Stimulated activated CD4-positive, alpha-beta T cell treated with anti-CD3 and anti-CD28 coated beads, TNF-alpha, amount 100 ng/mL, for 1 hour (primary cell): ENCODE measurements around the gene USP14.

Experiments used
- DNase-seq, 3 donors: peaks; one replicate each; pipeline ENCODE4 v3.0.0-alpha.2; 2020; ENCODE audit warnings: low read depth in 3 of 3, low spot score in 1 of 3

USP14 gene

DNA sequence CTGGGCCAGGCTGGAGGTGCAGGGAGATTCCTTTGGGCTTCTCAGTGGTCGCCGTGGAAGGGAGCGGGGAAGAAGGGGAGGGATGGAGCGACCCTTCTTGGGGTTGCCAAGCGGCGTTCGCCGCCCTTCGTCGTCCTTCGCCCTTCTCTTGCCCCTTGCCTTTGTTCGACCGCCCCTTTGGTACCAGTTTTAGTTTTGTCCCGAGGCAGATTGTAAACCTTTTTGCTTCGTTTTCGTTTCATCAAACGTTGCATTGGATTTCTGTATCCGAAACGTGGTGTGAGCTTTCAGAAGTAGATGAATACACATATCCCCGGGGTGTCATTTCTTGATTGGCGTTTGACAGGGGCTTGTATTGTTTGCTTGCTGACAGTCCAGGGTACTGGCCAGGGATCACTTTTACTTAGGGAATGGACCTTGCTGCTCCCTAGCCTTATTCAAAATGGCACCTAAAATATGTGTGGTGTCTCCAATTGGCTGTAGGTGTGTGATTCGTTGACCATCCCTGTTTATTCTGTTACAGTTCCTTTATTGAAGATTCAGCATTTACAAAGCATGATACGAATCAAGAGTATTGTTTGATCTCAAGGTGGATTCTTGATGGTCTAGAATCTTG, 788 bp downstream of the USP14 start:
- no peak for DNase-seq

DNA sequence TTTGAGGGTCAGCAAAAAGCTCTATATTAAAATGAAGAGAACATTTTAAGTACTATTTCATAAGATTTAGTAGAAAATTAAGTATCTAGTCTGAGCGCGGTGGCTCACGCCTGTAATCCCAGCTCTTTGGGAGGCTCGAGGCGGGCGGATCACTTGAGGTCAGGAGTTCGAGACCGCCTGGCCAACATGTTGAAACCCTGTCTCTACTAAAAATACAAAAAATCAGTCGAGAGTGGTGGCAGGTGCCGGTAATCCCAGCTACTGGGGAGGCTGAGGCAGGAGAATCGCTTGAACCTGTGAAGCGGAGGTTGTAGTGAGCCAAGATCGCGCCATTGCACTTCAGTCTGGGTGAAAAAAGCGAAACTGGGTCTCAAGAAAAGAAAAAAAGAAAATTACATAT, 1.6 kb downstream of the USP14 start:
- no peak for DNase-seq

DNA sequence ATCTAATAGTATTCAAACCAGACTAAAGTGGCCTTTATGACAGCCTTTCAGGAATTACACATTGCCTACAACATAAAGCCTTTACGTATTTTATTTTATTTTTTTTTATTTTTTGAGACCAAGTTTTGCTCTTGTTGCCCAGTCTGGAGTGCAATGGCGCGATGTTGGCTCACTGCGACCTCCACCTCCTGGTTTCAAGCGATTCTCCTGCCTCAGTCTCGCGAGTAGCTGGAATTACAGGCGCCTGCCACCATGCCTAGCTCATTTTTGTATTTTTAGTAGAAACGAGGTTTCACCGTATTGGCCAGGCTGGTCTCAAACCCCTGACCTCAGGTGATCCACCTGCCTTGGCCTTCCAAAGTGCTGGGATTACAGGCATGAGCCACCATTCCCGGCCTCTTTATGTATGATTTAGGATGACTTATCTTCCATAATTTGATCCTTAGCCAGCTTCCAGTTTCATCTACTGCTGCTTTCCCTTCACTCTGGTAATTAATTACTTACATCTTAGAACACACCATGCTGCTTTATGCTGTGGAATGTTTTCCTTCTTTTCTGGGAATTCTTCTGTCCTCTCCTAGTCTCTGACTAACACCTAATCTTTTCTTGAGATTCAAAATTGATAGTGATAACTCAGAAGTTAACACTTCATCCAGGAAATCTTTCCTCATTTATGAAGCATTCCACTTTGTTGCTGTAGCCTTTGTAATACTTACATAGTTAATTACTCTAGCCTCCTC, 2.6 kb downstream of the USP14 start:
- no peak for DNase-seq

DNA sequence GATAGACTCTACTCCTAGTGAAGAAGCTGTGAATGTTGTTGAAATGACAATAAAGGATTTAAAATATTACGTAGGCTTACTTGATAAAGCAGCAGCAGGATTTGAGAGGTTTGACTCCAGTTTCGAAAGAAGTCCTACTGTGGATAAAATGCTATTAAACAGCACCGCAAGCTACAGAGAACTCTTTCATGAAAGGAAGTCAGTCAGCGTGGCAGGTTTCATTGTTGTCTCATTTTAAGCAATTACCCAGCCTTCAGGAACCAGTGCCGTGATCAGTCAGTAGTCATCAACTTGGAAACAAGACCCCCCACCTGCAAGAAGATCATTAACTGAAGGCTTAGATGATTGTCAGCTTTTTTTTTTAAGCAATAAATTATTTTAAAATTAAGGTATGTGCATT, 14.0 kb downstream of the USP14 start:
- no peak for DNase-seq

DNA sequence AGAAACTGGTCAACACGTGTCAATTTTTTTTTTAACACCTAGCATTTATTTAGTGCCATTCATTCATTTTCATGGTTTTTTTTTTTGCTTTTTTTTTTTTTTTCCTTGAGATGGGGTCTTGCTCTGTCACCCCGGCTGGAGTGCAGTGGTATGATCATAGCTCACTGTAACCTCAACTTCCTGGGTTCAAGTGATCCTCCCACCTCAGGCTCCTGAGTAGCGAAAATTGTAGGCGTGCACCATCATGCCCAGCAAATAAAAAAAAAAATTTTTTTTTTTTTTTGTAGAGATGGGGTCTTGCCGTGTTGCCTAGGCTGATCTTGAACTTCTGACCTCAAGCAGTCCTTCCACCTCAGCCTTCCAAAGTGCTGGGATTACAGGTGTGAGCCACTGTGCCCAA, 21.1 kb downstream of the USP14 start:
- DNase-seq = no peak

DNA sequence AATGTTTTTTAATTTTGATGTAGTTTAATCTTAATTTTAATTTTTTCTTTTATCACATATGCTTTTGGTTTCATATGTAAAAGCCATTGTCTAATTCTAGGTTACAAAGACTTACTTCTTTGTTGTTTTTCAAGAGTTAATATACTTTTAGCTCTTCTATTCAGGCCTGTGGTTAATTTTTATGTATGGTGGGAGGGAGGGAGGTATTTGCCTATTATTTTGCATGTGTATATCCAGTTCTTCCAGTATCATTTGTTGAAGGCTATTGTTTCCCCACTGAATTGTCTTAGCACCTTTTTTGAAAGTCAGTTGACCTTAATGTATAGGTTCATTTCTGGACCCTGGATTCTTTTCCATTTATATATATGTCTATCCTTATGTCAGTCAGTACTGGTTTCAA, 23.4 kb downstream of the USP14 start:
- no peak for DNase-seq

DNA sequence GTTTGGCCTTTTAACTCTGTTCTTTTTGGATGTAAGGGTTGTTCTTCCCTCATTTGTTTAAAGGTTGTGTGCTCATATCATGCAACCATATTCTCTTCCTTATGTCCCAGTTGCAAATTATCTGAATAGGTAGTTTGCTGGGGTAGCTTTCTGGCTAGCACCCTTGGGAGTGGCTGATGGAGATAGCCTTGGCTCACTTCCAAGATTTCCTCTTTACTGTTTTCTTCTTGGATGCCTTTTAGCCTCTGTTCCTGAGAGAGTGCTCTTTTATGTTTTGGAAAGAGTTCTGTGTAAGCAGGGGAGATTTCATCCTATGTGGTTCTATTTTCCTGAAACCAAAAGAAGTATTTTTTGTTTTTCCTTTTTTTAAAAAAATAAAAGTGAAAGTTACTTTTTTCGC, 25.4 kb downstream of the USP14 start:
- DNase-seq = no peak

DNA sequence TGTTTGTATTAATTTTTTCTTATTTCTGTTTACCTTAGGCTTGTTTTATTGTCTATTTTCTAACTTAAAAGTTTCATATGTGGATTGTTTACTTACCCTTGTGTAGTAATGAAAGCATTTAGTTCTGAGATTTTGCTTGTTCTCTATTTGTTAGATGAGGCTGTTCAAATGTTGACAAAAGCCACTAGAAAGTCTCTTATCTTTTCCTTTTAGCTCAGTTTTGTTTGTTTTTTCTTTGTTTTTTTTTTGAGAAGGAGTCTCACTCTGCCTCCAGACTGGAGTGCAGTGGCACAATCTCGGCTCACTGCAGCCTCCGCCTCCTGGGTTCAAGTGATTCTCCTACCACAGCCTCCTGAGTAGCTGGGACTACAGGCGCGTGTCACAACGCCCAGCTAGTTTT, 30.9 kb downstream of the USP14 start:
- DNase-seq = no peak

DNA sequence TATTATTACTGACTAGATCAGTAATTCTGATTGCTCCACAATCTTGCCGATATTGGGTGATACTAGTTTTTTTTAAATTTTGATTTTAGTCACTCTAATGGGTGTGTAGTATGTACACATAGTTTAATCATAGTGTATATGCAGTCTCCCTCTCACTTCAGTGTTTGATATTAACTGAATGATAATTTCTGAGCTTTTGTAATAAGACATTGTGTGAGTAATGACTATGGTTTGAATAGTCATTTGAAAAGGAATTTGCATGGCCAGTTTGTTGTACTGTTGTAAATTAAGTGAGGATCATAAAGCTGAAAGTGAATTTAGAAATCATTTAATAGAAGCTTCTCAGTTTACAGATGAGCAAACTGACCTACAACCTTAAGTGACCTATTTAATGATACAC, 33.4 kb downstream of the USP14 start:
- DNase-seq = no peak

DNA sequence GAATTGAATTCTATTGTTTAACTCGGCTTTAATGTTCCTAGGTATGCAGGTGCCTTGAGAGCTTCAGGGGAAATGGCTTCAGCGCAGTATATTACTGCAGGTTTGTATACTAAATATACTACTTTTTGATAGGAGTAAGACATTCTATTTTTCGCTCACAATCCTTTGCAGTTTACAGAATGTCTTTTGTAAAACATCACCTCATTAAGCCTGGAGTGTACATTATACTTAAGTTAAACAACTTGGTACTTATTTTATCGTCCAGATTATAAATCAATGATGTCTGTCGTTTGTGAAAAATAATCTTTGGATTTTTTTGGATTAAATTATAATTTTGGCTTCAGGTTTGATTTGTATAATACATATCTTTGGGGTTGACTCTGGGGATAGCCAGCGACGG, 34.4 kb downstream of the USP14 start:
- no peak for DNase-seq

DNA sequence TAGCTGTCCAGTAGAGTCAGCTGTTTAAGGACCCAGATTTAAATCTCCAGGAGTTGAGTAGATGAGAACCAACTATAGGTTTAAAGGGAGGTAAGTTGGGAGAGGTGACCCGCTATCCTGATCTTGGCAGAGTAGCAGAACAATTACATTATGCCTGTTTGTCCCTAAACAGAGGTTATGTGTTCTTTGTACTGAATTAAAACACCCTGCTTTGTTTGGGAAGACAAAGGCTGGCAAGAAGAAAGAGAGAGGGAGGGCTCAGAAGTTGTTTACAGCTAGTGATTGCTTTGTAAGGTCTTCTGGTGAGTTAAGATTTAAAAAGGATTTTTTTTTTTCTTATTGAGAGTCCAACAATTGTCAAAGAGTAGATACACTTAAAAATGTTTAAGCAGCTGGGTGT, 37.3 kb downstream of the USP14 start:
- no peak for DNase-seq

DNA sequence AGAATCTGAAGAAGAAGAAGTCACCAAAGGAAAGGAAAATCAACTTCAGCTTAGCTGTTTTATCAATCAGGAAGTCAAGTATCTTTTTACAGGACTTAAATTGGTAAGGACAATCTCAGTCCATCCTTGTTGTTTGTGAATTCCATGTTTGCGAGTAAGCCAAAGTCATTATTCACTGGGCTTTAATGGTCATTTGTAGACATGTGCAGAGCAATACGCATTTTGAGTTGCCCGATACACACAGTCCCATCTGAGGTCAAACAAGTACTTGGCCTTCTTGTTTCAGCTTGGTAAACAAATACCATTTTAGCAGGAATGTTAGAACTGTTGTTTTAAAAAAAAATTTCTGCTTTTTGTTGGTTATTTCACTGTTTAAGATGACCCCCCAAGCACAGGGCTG, 40.9 kb downstream of the USP14 start:
- DNase-seq = no peak

DNA sequence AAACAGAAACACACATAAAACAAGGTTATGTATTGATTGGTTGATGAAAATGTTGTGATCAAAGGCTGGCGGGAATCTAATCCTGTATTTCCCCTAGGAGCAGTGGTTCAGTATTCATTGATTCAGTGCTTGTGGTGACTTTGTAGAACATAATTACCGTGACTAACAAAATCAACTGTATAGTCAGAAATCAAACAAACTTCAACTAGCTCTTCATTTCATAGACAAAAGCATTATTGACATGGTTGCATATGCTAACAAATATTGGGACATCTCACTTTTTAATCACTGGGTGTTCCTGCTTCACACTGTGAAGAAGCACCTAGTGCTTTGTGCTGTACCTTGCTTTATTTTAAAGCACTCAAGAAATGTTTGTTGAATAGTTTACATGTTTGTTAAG, 41.4 kb downstream of the USP14 start:
- no peak for DNase-seq

DNA sequence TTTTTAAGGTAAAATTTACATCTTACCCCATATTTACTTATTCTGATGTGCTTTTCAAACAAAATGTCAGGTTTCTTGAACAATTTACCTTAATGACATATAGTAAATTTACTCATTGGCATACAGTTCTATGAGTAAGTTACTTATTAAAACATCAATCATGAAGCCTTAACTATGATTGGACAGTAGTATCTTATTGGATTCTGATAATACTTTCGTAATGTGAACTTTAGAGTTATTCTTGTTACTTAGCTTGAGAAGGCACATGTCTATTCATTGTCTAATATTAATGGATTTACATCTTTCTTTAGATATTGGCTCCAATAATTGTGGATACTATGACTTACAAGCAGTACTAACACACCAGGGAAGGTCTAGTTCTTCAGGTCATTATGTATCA, 51.7 kb downstream of the USP14 start:
- DNase-seq = no peak

DNA sequence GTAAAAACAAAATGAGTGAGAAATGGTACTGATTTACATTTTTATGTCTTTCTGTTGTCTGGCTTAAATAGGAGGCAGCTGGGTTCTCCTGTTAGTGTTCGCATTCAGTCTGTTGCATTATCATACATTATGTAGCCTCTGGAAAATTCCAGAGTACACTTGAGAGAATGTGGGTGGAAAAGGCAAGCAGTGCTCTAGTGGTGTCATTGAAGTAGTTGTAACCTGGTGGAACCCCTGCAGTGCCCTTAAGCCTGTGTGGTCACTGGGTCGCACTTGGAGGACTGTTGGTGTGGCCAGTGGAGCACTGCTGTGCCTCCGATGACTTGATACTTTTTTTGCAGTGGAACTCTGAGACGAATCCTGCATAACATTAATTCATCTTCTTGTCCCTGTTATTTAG, 52.4 kb downstream of the USP14 start:
- DNase-seq = no peak

DNA sequence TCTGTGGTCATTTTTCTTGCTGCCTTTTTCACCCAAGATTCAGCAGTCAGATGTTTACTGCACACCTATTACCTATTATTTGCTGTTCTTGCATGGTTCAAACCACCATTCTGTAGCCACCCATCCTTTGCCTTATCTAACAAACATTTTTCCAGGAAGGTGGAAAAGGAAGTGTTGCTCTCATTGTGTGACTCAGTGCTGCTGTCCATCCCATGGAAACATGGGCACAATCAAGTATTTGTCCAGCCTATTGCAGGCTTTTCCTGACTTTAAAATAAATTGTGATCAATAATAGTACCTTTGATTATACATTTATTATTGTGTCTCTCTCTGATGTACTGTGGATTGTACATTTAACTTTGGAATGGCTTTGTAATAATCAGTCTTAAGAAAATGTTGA, 53.2 kb downstream of the USP14 start:
- DNase-seq = no peak

DNA sequence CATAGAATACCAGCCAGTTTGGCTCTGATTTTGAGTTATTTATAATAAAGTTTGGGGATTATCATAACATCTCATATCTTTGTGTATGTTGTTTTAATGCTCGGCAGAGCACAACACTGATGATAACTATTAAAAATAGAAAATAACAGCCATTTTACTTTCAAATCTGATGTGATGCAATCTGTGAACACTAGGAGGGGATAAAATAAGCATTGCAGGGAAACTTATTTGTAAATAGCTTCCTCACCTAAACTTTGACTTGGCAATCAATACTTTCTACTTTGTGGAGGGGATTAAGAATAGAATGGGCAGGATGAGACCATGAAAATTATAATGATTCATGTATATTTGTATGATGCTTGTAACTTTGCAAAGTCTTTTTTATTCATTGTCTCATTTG, 54.4 kb downstream of the USP14 start:
- no peak for DNase-seq

DNA sequence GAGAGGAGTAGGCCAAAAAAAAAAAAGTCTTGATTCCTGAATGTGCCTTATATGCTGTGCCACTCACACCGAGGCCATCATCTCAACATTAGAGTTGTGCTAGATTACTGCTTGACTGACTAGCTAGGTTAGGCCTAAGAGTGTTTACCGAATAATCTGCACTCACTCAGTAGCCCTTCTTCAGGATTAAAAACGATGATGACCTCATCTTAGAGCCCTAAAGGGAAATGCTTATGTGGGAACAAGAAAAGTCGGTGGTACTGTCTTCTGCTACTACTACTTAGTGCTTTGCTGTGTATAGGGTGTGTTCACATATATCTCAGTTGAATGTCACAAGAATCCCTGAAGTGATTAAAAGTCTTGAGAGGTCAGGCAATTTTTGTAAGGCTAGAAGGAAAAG, 55.1 kb downstream of the USP14 start:
- DNase-seq = no peak

DNA sequence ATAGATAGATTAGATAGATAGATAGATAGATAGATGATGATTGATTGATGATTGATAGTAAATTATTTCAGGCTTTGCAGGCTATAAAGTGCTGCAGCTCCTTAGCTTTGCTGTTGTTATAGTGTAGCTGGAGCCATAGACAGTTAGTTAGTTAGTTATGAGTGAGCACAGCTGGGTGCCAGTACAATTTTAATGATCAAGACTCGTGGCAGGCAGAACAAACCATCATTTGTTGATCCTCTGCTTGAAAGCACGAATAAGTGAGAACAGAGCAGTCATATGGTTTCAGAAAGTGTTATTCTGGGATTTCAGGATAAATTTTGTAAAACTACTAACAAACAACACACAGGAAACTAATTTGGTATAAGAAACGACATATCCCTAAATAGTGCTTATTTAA, 55.6 kb downstream of the USP14 start:
- no peak for DNase-seq

DNA sequence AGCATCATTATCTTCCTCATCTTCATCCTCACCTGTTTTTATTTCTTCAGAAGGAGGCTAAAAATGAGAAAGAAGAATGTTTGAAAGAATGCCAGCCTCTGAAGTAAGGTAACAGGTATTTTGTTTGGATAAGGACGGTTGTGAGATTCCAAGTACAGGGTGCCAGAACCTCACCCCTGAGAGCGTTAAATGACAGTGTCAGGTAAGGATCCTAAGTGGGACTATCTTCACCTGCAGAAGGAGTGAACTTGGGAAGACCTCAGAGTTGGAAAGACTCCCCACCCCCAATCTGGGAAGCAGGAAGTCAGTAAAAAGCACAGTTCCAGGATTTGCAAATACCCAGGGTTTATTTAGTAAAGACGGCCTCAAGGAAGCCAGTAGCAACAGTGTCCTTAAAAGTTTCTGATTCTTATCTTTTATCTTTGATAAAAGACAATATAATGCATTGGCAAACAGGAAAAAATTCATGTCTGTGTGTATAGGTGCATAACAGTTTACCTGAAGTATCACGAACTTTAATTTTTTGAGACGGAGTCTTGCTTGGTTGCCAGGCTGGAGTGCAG, 57.2 kb downstream of the USP14 start:
- DNase-seq = no peak

DNA sequence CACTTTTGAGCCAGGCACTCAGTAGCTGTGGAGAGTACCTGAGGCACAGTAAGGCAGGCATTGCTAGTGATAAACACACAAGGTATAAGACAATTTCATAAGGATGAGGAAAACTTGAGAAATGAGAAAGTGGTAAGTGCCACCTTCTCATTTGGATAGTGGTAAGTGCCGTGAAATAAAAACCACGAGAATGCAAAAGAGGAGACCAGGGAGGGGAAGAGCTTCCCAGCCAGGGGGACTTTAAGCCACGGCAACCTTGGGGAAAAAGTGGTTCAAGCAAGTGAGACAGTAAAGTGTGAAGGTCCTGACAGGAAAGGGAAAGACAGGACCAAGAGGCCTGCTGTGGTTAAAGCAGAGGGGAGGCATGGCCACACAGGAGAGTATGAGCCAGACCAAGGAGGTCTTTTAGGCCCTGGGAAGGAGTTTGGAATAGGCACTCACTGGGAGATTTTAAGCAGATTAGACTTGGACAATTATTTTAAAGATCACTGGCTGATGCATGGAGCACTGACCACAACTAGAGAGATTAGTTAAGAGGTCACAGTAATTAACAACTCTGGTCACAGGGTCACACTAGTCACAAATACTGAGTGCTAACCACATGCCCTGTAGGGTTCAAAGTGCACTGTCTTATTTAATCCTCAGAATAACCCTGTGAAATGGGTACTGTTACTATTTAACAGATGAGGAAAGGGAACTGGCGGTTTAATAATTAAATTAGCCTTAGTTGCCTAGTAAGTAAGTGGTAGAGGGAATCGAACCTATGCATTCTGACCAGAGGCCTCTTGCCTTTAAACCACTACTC, 59.4 kb downstream of the USP14 start:
- no peak for DNase-seq

DNA sequence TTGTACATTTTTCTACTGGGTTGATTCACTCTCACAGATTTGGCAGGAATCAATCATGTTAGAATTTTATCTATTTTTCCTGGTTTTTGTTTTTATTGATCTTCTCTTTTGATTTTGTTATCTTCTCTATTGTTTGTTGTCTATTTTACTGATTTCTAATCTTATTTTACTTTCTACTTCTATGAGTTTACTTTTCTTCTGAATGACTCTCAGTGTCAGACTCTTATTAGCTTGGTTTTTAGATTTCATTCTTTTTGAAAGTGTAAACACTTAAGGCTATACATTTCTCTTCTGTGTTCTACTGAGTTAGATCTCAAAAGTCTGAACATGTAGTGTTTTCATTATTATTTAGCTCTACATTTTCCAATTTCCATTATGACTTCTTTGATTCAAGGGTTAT, 62.4 kb downstream of the USP14 start:
- no peak for DNase-seq
